RWPE2 (cell line): ENCODE data around the gene ACTMAP.
A peak's percentile ranks its signal among the peaks of the same experiment; 100 is the strongest.

ENCODE experiments used
- ATAC-seq: fragments of 200-7000 bp; cut with Tn5 transposase; 3 replicates; pipeline ENCODE4 v1.9.1; 2021; ENCODE audit warnings: low read depth
- DNase-seq: peaks from one replicate; pipeline ENCODE4 v3.0.0-alpha.2; 2020; ENCODE audit warnings: low spot score
- H3K27ac ChIP-seq: fragments of 450-650 bp; 2 replicates; pipeline ENCODE4 v1.5.1; 2017; ENCODE audit warnings: mild to moderate bottlenecking; ENCODE audit not compliant: poor library complexity, severe bottlenecking
- H3K27me3 ChIP-seq: fragments of 250-450 bp; sonication (Bioruptor Pico); 2 replicates; pipeline ENCODE4 v1.5.1; 2021; ENCODE audit warnings: mild to moderate bottlenecking, moderate library complexity; ENCODE audit not compliant: insufficient read depth, poor library complexity, severe bottlenecking
- H3K36me3 ChIP-seq: fragments of 250-450 bp; sonication (Bioruptor Pico); 2 replicates; pipeline ENCODE4 v1.5.1; 2020; ENCODE audit warnings: low read depth, mild to moderate bottlenecking, moderate library complexity
- H3K4me1 ChIP-seq: fragments of 250-450 bp; sonication (Bioruptor Pico); 2 replicates; pipeline ENCODE4 v1.5.1; 2021; ENCODE audit warnings: mild to moderate bottlenecking, moderate library complexity; ENCODE audit not compliant: insufficient read depth, poor library complexity, severe bottlenecking
- H3K4me3 ChIP-seq: fragments of 250-450 bp; sonication (Bioruptor Pico); 2 replicates; pipeline ENCODE4 v1.5.1; 2021; ENCODE audit warnings: mild to moderate bottlenecking, moderate library complexity; ENCODE audit not compliant: severe bottlenecking
- H3K9me3 ChIP-seq: fragments of 250-450 bp; sonication (Bioruptor Pico); 2 replicates; pipeline ENCODE4 v1.5.1; 2021; ENCODE audit warnings: mild to moderate bottlenecking, moderate library complexity; ENCODE audit not compliant: severe bottlenecking
- TF ChIP-seq, protein P1 (sequence below): fragments of 450-650 bp; IDR thresholded peaks from one replicate; pipeline ENCODE4 v1.5.1; 2017; ENCODE audit warnings: mild to moderate bottlenecking, moderate library complexity; ENCODE audit not compliant: poor library complexity, severe bottlenecking

The ACTMAP gene

DNA sequence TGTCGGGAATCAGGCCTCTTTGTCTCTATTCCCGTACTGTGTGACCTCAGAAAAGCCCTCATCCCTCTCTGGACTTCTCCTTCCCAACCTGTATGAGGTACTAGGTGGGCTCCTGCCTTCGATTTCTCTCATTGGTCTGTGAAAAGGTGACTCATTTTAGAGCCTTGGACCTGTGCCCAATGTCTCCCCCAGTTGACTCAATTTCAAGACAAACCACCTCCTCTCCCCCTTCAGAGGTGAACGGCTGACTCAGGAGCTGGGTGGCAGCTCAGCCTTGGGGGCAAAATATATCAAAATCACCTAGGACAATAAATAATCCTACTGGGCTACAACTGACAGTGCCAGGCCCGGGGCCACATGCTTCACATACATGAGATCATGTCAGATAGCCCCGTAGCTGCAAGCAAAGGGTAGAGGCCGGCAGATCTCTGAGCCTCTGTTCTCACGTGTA, 34.2 kb downstream of the ACTMAP start:
- Histone ChIP-seq H3K4me3 (peak overlapping the region; percentile 85), H3K4me1 (peaks cover 16% of the 10 kb centered on the region)
- DNase-seq: peak; percentile 91

GRCh38 chr19:40714441-40715299, 35.6 kb downstream of the ACTMAP start:
- H3K27me3 ChIP-seq: no peaks in the 10 kb centered on the region
- H3K27ac ChIP-seq: peak overlapping the region; percentile 98
- peak; percentile 53 for ATAC-seq
- TF ChIP-seq, protein P1, sequence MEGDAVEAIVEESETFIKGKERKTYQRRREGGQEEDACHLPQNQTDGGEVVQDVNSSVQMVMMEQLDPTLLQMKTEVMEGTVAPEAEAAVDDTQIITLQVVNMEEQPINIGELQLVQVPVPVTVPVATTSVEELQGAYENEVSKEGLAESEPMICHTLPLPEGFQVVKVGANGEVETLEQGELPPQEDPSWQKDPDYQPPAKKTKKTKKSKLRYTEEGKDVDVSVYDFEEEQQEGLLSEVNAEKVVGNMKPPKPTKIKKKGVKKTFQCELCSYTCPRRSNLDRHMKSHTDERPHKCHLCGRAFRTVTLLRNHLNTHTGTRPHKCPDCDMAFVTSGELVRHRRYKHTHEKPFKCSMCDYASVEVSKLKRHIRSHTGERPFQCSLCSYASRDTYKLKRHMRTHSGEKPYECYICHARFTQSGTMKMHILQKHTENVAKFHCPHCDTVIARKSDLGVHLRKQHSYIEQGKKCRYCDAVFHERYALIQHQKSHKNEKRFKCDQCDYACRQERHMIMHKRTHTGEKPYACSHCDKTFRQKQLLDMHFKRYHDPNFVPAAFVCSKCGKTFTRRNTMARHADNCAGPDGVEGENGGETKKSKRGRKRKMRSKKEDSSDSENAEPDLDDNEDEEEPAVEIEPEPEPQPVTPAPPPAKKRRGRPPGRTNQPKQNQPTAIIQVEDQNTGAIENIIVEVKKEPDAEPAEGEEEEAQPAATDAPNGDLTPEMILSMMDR: no peak
- H3K4me1 ChIP-seq: peaks cover 5% of the 10 kb centered on the region
- H3K36me3 ChIP-seq: peaks cover 36% of the 10 kb centered on the region
- DNase-seq: peak; percentile 90
- H3K4me3 ChIP-seq: peak overlapping the region; percentile 37
- H3K9me3 ChIP-seq: no peaks in the 10 kb centered on the region

More for the DNA sequence above, 34.2 kb downstream of the ACTMAP start:
- ATAC-seq: peak; percentile 17
- H3K27ac ChIP-seq: peak overlapping the region; percentile 98
- TF ChIP-seq, protein P1: no peak
- no peaks in the 10 kb centered on the region for H3K9me3 ChIP-seq
- peaks cover 35% of the 10 kb centered on the region for H3K36me3 ChIP-seq
- no peaks in the 10 kb centered on the region for H3K27me3 ChIP-seq

- TF ChIP-seq, protein P1: no peak
- Histone ChIP-seq H3K4me1 (no peaks in the 10 kb centered on the region), H3K9me3 (no peaks in the 10 kb centered on the region), H3K4me3 (no peak overlapping the region), H3K27ac (peak overlapping the region; percentile 98), H3K27me3 (no peaks in the 10 kb centered on the region), H3K36me3 (peaks cover 38% of the 10 kb centered on the region)
- ATAC-seq (no peak), DNase-seq (no peak)
Observed at GRCh38 chr19:40713939-40714338, 36.3 kb downstream of the ACTMAP start.

DNA sequence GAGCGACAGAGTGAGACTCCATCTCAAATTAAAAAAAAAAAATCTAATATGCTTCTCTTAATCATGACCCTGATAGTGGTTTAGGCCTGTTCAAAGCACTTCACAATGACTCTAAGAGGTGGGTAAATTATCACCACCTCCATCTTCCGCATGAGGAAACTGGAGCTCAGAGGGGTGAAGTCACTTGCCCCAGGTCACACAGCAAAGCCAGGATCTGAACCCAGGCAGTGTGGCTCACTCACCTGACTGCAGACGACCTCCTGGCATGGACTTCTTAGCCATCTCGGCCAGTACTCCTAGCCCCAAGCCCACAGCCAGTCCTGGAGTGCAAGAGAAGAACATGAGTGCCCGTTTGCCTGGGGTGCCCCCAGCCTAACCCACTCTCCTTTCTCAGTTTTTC, 40.5 kb downstream of the ACTMAP start:
- DNase-seq (no peak), ATAC-seq (no peak)
- Histone ChIP-seq H3K4me1 (no peaks in the 10 kb centered on the region), H3K9me3 (no peaks in the 10 kb centered on the region), H3K36me3 (peaks cover 62% of the 10 kb centered on the region), H3K27ac (no peak overlapping the region), H3K4me3 (no peak overlapping the region), H3K27me3 (no peaks in the 10 kb centered on the region)
- TF ChIP-seq, protein P1: no peak

GRCh38 chr19:40707615-40708014, 42.7 kb downstream of the ACTMAP start:
- Histone ChIP-seq H3K4me3 (no peak overlapping the region), H3K27me3 (no peaks in the 10 kb centered on the region), H3K27ac (no peak overlapping the region), H3K4me1 (no peaks in the 10 kb centered on the region), H3K36me3 (peaks cover 76% of the 10 kb centered on the region), H3K9me3 (no peaks in the 10 kb centered on the region)
- DNase-seq: no peak
- TF ChIP-seq, protein P1: no peak
- no peak for ATAC-seq
